Caco-2 (cell line): Measurements from ENCODE around the gene UNK. TPM values are rescaled to one million over a fixed set of nuclear protein-coding genes. Genes with fewer than 3 reads are reported as not detected.

Experiments
- BruUV-seq: library from RNA; stranded (reverse); fragments of 400-500 nt; replicated peaks from 2 replicates; lab custom pipeline; 2021; lab: Mats Ljungman, UMichigan
- CTCF ChIA-PET: fragments of 300-600 bp; sonication (Branson Sonifier 250); formaldehyde crosslinking; loops from one replicate; lab custom pipeline; 2022; ENCODE audit warnings: antibody characterized with exemption; lab: Charles Lee
- POLR2A ChIA-PET: fragments of 300-600 bp; sonication (Branson Sonifier 250); formaldehyde crosslinking; loops from one replicate; lab custom pipeline; 2022; ENCODE audit warnings: antibody characterized with exemption; lab: Charles Lee
- DNase-seq, 2 experiments: peaks; one replicate each; pipeline versions ENCODE4 v3.0.0 to v3.0.0-alpha.2; 2020 to 2022
- H3K27me3 ChIP-seq: replicated peaks from 2 replicates; pipeline ENCODE4 v1.6.0; 2011; ENCODE audit warnings: low read length; ENCODE audit not compliant: control insufficient read depth, insufficient read depth
- H3K36me3 ChIP-seq: 2 replicates; pipeline ENCODE4 v1.5.1; 2011; ENCODE audit warnings: low read length; ENCODE audit not compliant: control insufficient read depth, insufficient read depth
- H3K4me1 ChIP-seq: fragments of 250-450 bp; sonication (Bioruptor Pico); 2 replicates; pipeline ENCODE4 v1.5.1; 2020; ENCODE audit warnings: mild to moderate bottlenecking
- H3K4me3 ChIP-seq: 2 replicates; pipeline ENCODE4 v1.5.1; 2011; ENCODE audit warnings: low read depth, mild to moderate bottlenecking, control low read depth, low read length
- H3K9me3 ChIP-seq: fragments of 250-450 bp; sonication (Bioruptor Pico); 2 replicates; pipeline ENCODE4 v1.5.1; 2020; ENCODE audit warnings: mild to moderate bottlenecking, moderate library complexity
- H3K27ac Mint-ChIP-seq: one replicate; pipeline ENCODE4 v1.8.0; 2022; ENCODE audit warnings: mixed read lengths; ENCODE audit not compliant: unreplicated experiment
- H3K27me3 Mint-ChIP-seq: one replicate; pipeline ENCODE4 v1.8.0; 2022; ENCODE audit warnings: mixed read lengths; ENCODE audit not compliant: insufficient read depth, unreplicated experiment
- H3K36me3 Mint-ChIP-seq: one replicate; pipeline ENCODE4 v1.8.0; 2022; ENCODE audit warnings: mild to moderate bottlenecking, mixed read lengths; ENCODE audit not compliant: insufficient read depth, unreplicated experiment
- H3K4me1 Mint-ChIP-seq: one replicate; pipeline ENCODE4 v1.8.0; 2022; ENCODE audit warnings: low read depth, mixed read lengths; ENCODE audit not compliant: unreplicated experiment
- H3K4me3 Mint-ChIP-seq: one replicate; pipeline ENCODE4 v1.8.0; 2022; ENCODE audit warnings: mild to moderate bottlenecking, moderate library complexity, mixed read lengths; ENCODE audit not compliant: unreplicated experiment
- H3K9me3 Mint-ChIP-seq: one replicate; pipeline ENCODE4 v1.8.0; 2022; ENCODE audit warnings: mixed read lengths; ENCODE audit not compliant: unreplicated experiment
- CTCF ChIP-seq, 2 experiments: fragments of 200-600 bp in 1 of 2; IDR thresholded peaks; 1 replicate in 1 of 2; 2 replicates in 1 of 2; pipeline versions ENCODE4 v1.5.1 to v1.8.0; 2011 to 2022; ENCODE audit warnings: antibody characterized with exemption in 1 of 2, control low read depth in 1 of 2, inconsistent platforms in 1 of 2, low read depth in 1 of 2, low read length in 1 of 2, mild to moderate bottlenecking in 1 of 2, moderate library complexity in 1 of 2; ENCODE audit not compliant: insufficient read depth in 1 of 2, severe bottlenecking in 1 of 2, unreplicated experiment in 1 of 2
- intact Hi-C: fragments of 100-400 bp; cut with micrococcal nuclease; formaldehyde crosslinking; loops from one replicate; pipeline ENCODE4 v1.10.0; 2022; ENCODE audit not compliant: unreplicated experiment
- total RNA-seq: library from RNA; stranded (reverse); gene quantifications from 2 replicates; pipeline ENCODE4 v1.2.3, GENCODE V29; 2022

The UNK gene
- total RNA-seq, 1 experiment from 2014 or later: 33.3 TPM

- BruUV-seq: no TSS peak
- H3K36me3 ChIP-seq: peaks cover 2% of the 10 kb centered on the region; the same call in 1 of the 2 replicates
- H3K36me3 Mint-ChIP-seq: peaks cover 32% of the 10 kb centered on the region
- no peaks in the 10 kb centered on the region for H3K9me3 ChIP-seq
- no peaks in the 10 kb centered on the region for H3K9me3 Mint-ChIP-seq
- DNase-seq: no peak
- H3K4me1 ChIP-seq: no peaks in the 10 kb centered on the region
- no peak overlapping the region for H3K4me3 ChIP-seq
- no peak for TF ChIP-seq CTCF (IDR thresholded peaks at IDR 0.05; ENCODE audit: insufficient read depth in 1 of 2, low read depth in 1 of 2, low read length in 1 of 2, severe bottlenecking in 1 of 2, unreplicated experiment in 1 of 2)
- no peaks in the 10 kb centered on the region for H3K4me1 Mint-ChIP-seq
- CTCF ChIA-PET: interaction anchor here (0.6 to 0.7 kb wide), 3 partner anchors 15 to 110 kb away, joined by 3 to 7 read pairs (median 4); partner anchors contain the start of gene UNC13D
- no peak overlapping the region for H3K4me3 Mint-ChIP-seq
- no peak overlapping the region for H3K27ac Mint-ChIP-seq
- POLR2A ChIA-PET: interaction anchor here (0.6 to 1.0 kb wide), 2 partner anchors 16 to 46 kb away, joined by 3 to 7 read pairs; a partner anchor contains a TSS
- intact Hi-C loops: no loop called here
- H3K27me3 Mint-ChIP-seq: no peaks in the 10 kb centered on the region
- H3K27me3 ChIP-seq: no peaks in the 10 kb centered on the region
Measured at GRCh38 chr17:75795820-75796607, 11.4 kb downstream of the UNK start.

- Histone ChIP-seq H3K36me3 (no peaks in the 10 kb centered on the region; the same call in 1 of the 2 replicates), H3K9me3 (no peaks in the 10 kb centered on the region), H3K27me3 (no peaks in the 10 kb centered on the region), H3K4me3 (no peak overlapping the region), H3K4me1 (no peaks in the 10 kb centered on the region)
- no peak overlapping the region for H3K27ac Mint-ChIP-seq
- intact Hi-C loops: no loop called here
- POLR2A ChIA-PET: interaction anchor here (0.6 kb wide), 1 partner anchor 56 kb away, joined by 6 read pairs; the partner anchor contains the start of gene WBP2
- no peaks in the 10 kb centered on the region for H3K27me3 Mint-ChIP-seq
- H3K36me3 Mint-ChIP-seq: peaks cover 35% of the 10 kb centered on the region
- DNase-seq: no peak
- CTCF ChIA-PET: interaction anchor here (0.6 kb wide), 1 partner anchor 57 kb away, joined by 3 read pairs; no protein-coding TSS in a partner anchor
- H3K9me3 Mint-ChIP-seq: no peaks in the 10 kb centered on the region
- no peak for TF ChIP-seq CTCF (IDR thresholded peaks at IDR 0.05; ENCODE audit: insufficient read depth in 1 of 2, low read depth in 1 of 2, low read length in 1 of 2, severe bottlenecking in 1 of 2, unreplicated experiment in 1 of 2)
- no peak overlapping the region for H3K4me3 Mint-ChIP-seq
- no TSS peak for BruUV-seq
- no peaks in the 10 kb centered on the region for H3K4me1 Mint-ChIP-seq
Measured at GRCh38 chr17:75799402-75799801, 14.8 kb downstream of the UNK start.

- no peak overlapping the region for H3K4me3 Mint-ChIP-seq
- Histone ChIP-seq H3K27me3 (no peaks in the 10 kb centered on the region), H3K4me3 (no peak overlapping the region), H3K4me1 (peaks cover 4% of the 10 kb centered on the region), H3K36me3 (no peaks in the 10 kb centered on the region), H3K9me3 (no peaks in the 10 kb centered on the region)
- H3K4me1 Mint-ChIP-seq: peaks cover 12% of the 10 kb centered on the region
- no peaks in the 10 kb centered on the region for H3K9me3 Mint-ChIP-seq
- H3K36me3 Mint-ChIP-seq: peaks cover 17% of the 10 kb centered on the region
- CTCF ChIA-PET: interaction anchor here (1.0 kb wide), 1 partner anchor 21 kb away, joined by 3 read pairs; no protein-coding TSS in a partner anchor
- H3K27ac Mint-ChIP-seq: no peak overlapping the region
- H3K27me3 Mint-ChIP-seq: no peaks in the 10 kb centered on the region
- no TSS peak for BruUV-seq
- TF ChIP-seq CTCF (IDR thresholded peaks at IDR 0.05; ENCODE audit: insufficient read depth in 1 of 2, low read depth in 1 of 2, low read length in 1 of 2, severe bottlenecking in 1 of 2, unreplicated experiment in 1 of 2): no peak
- POLR2A ChIA-PET: interaction anchor here (1.3 kb wide), 1 partner anchor 24 kb away, joined by 5 read pairs; a partner anchor contains a TSS
- DNase-seq: no peak
- intact Hi-C loops: no loop called here
Measured at GRCh38 chr17:75803883-75804282, 19.3 kb downstream of the UNK start.
